Immature natural killer cell (primary cell): ENCODE results near the gene LRRC70. TPM values are rescaled to one million over a fixed set of nuclear protein-coding genes. Genes with fewer than 3 reads are reported as not detected.

Experiments used
- DNase-seq, 3 donors: peaks; one replicate each; pipeline ENCODE4 v3.0.0; 2022; ENCODE audit warnings: mixed read lengths in 1 of 3
- H3K27ac Mint-ChIP-seq, 6 donors: one replicate each; pipeline ENCODE4 v1.8.0; 2020; ENCODE audit warnings: mixed read lengths in 6 of 6, mild to moderate bottlenecking in 5 of 6, inconsistent platforms in 4 of 6, moderate library complexity in 3 of 6
- H3K27me3 Mint-ChIP-seq, 3 donors: one replicate each; pipeline ENCODE4 v1.8.0; 2020 to 2021; ENCODE audit warnings: low read depth in 3 of 3, mild to moderate bottlenecking in 3 of 3, mixed read lengths in 3 of 3, moderate library complexity in 3 of 3, inconsistent platforms in 1 of 3
- H3K36me3 Mint-ChIP-seq, 3 donors: one replicate each; pipeline ENCODE4 v1.8.0; 2020; ENCODE audit warnings: mixed read lengths in 3 of 3, inconsistent platforms in 2 of 3, mild to moderate bottlenecking in 2 of 3
- H3K4me1 Mint-ChIP-seq, 2 donors: one replicate each; pipeline ENCODE4 v1.8.0; 2020; ENCODE audit warnings: inconsistent platforms in 2 of 2, mild to moderate bottlenecking in 2 of 2, mixed read lengths in 2 of 2, moderate library complexity in 1 of 2
- H3K4me3 Mint-ChIP-seq, 5 donors: one replicate each; pipeline ENCODE4 v1.8.0; 2020; ENCODE audit warnings: mild to moderate bottlenecking in 5 of 5, mixed read lengths in 5 of 5, inconsistent platforms in 3 of 5, moderate library complexity in 3 of 5
- H3K9me3 Mint-ChIP-seq, 6 donors: one replicate each; pipeline ENCODE4 v1.8.0; 2020; ENCODE audit warnings: mild to moderate bottlenecking in 6 of 6, mixed read lengths in 6 of 6, inconsistent platforms in 4 of 6, moderate library complexity in 3 of 6
- polyA plus RNA-seq, 3 donors: library from polyadenylated mRNA; unstranded; fragments of 300-500 nt; fragmentation: Illumina TruSeq; gene quantifications; one replicate each; pipeline ENCODE4 v1.2.3, GENCODE V29; 2021

LRRC70 gene
- polyA plus RNA-seq = 10 to 100 TPM in 1 of 3 donors, 1 to 10 TPM in 1, not detected in 1; 4.4 to 13.5 TPM

- Mint-ChIP-seq H3K9me3 (no peaks in the 10 kb centered on the region), H3K27me3 (peaks cover 2 to 3% (median 3%) of the 10 kb centered on the region in 3 donors), H3K4me1 (peaks cover 45 to 78% of the 10 kb centered on the region in 2 donors), H3K36me3 (no peaks in the 10 kb centered on the region), H3K27ac (peak within 1 kb of the TSS; percentile 86 to 94 (median 89)), H3K4me3 (peak within 1 kb of the TSS; percentile 83 to 86 (median 85))
- DNase-seq = peak; percentile 79 to 85 (median 84)
Measured at GRCh38 chr5:62578540-62578939, at the start of gene LRRC70. TSS of gene LRRC70 (plus strand) at chr5:62578819. CDS start at chr5:62579439, 620 bp downstream.

DNA sequence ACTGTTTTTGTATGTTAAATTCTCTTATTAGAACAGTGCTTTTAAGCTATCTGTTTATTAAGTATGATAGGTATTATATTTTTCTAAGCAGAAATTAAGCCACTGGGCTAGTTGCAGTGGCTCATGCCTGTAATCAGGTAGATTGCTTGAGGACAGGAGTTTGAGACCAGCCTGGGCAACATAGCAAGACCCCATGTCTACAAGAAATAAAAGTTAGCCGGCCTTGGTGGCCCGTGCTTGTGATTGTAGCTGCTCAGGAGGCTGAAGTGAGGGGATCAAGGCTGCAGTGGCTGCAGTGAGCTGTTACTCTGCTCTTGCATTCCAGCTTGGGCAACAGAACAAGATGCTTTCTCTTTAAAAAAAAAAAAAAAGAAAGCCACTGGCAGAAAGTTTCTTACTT is 45.0 kb upstream of the LRRC70 start:
- no peaks in the 10 kb centered on the region for H3K4me1 Mint-ChIP-seq
- no peak for DNase-seq
- H3K36me3 Mint-ChIP-seq = peaks cover 4 to 11% (median 10%) of the 10 kb centered on the region in 3 donors
- no peaks in the 10 kb centered on the region for H3K27me3 Mint-ChIP-seq
- H3K27ac Mint-ChIP-seq = no peak overlapping the region
- H3K9me3 Mint-ChIP-seq = no peaks in the 10 kb centered on the region
- H3K4me3 Mint-ChIP-seq = no peak overlapping the region

- no peak for DNase-seq
- H3K4me3 Mint-ChIP-seq = no peak overlapping the region
- no peaks in the 10 kb centered on the region for H3K27me3 Mint-ChIP-seq
- no peak overlapping the region for H3K27ac Mint-ChIP-seq
- H3K36me3 Mint-ChIP-seq = peaks cover 5 to 13% (median 12%) of the 10 kb centered on the region in 3 donors
- no peaks in the 10 kb centered on the region for H3K9me3 Mint-ChIP-seq
- no peaks in the 10 kb centered on the region for H3K4me1 Mint-ChIP-seq
Measured at GRCh38 chr5:62534461-62535236, 44.0 kb upstream of the LRRC70 start.

DNA sequence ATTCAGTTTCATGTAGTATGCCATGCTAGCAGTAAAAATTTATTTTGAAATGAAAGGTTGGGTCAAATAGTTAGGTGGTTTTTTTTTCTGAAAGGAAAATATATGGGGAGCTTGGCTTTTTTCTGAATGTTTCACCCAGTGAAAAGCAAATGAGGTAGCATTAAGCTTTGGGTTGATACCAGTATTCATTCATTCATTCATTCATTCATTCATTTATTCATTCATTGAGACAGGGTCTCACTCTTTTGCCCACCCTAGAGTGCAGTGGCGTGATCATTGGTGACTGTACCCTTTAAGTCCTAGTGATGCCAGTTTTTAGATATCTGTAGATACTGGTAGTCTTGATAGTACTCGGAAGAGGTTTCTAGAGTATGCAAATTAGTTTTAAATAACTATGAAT is 42.4 kb upstream of the LRRC70 start:
- Mint-ChIP-seq H3K9me3 (no peaks in the 10 kb centered on the region), H3K27me3 (no peaks in the 10 kb centered on the region), H3K36me3 (peaks cover 5 to 12% (median 9%) of the 10 kb centered on the region in 3 donors), H3K4me1 (no peaks in the 10 kb centered on the region), H3K27ac (no peak overlapping the region), H3K4me3 (no peak overlapping the region)
- no peak for DNase-seq

GRCh38 chr5:62536783-62537182 is 41.8 kb upstream of the LRRC70 start:
- Mint-ChIP-seq H3K27me3 (peaks cover 0 to 1% (median 0%) of the 10 kb centered on the region in 3 donors), H3K27ac (no peak overlapping the region), H3K36me3 (peaks cover 5 to 8% (median 5%) of the 10 kb centered on the region in 3 donors), H3K9me3 (no peaks in the 10 kb centered on the region), H3K4me1 (no peaks in the 10 kb centered on the region), H3K4me3 (no peak overlapping the region)
- no peak for DNase-seq

DNA sequence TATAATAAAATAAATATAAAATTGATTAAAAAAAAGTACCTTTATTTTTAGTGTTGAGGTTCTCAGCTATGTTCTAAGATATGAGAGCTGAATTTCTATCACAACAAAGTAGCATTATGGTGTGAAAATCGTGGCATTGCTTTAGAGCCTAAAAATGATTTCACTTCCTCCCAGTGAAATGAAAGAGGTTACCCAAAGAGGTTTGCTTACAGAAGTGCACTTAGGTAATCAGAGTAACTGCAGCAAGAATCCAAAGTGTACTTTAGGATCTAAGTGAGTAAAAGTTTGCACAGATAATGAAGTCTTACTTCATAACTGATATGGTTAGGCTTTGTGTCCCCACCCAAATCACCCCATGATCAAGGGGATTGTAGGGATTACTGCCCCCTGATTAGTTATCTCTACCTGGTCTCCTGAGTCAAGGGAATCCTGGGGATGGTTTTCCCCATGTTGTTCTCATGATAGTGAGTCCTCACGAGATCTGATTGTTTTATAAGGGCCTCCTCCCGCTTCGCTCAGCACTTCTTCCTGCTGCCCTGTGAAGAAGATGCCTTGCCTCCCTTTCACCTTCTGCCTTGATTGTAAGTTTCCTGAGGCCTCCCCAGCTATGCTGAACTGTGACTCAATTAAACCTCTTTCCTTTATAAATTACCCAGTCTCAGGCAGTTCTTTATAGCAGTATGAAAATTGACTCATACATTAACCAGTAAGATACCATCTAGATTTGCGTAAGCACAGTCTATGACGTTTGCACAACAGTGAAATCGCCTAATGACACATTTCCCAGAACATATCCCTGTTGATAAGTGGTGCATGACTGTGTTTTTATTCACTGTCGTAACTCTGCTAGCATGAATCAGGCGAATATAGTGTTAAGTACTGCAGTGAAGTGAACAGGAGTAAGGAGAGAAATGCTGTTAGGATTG is 40.3 kb upstream of the LRRC70 start:
- no peak overlapping the region for H3K4me3 Mint-ChIP-seq
- H3K36me3 Mint-ChIP-seq = peaks cover 9 to 10% (median 9%) of the 10 kb centered on the region in 3 donors
- peak overlapping the region in 2 of 6 donors; percentile 18 to 32 for H3K27ac Mint-ChIP-seq
- H3K9me3 Mint-ChIP-seq = no peaks in the 10 kb centered on the region
- no peaks in the 10 kb centered on the region for H3K4me1 Mint-ChIP-seq
- H3K27me3 Mint-ChIP-seq = peaks cover 0 to 1% (median 0%) of the 10 kb centered on the region in 3 donors
- no peak for DNase-seq

DNA sequence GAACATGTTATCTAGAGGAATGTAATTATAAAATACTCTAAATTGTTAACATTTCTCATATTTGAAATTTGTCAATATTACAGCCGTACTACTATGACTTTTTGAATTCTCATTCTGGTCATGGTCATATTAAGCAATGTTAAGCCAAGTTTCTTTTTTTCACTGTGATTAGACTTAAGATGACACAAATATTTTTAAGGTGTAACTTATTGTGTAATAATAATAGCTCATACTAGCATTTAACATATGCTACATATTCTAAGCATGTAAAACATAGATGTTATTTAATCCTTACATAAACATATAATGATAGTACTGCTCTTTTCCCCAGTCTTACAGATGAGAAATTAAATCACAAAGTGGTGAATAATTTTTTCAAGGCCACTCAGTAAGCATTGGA is 35.9 kb upstream of the LRRC70 start:
- no peak for DNase-seq
- Mint-ChIP-seq H3K9me3 (no peaks in the 10 kb centered on the region), H3K27me3 (peaks cover 0 to 3% (median 1%) of the 10 kb centered on the region in 3 donors), H3K4me3 (no peak overlapping the region), H3K4me1 (no peaks in the 10 kb centered on the region), H3K27ac (no peak overlapping the region), H3K36me3 (peaks cover 22 to 36% (median 31%) of the 10 kb centered on the region in 3 donors)

DNA sequence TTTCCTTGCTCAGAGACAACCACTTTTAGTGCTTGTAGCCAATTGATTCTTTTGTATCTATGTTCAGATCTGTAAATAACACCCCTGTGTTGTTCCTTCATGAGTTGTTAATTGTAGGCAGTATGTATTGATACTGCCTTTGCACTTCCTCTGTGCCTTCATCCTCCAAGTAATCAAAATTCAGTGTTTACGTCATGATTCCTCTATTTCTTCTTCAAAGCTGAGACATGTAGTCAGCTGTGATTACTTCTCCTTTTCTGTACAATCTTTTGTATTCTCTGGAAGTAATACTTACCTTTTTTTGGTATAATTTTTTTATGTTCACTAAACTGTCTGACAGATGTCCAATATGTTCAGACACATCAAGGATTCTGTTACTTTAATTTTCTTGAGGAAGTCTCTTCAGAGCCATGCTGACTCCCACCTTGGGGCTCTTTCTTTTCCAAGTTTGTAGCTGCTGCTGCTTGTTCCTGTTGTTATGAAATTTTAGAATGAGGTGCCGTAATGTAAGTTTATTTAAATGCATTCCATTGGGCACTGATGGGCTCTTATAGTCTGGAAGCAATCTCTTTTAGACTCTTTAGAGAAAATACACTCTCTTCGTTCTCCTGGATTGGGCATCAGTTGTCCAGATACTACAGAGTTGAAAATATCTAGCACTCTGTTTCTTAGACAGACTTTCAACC is 30.5 kb upstream of the LRRC70 start:
- no peaks in the 10 kb centered on the region for H3K9me3 Mint-ChIP-seq
- no peak for DNase-seq
- no peaks in the 10 kb centered on the region for H3K4me1 Mint-ChIP-seq
- peak overlapping the region in 1 of 6 donors; percentile 38 for H3K27ac Mint-ChIP-seq
- H3K36me3 Mint-ChIP-seq = peaks cover 19 to 29% (median 28%) of the 10 kb centered on the region in 3 donors
- H3K4me3 Mint-ChIP-seq = no peak overlapping the region
- H3K27me3 Mint-ChIP-seq = peaks cover 0 to 3% (median 0%) of the 10 kb centered on the region in 3 donors

DNA sequence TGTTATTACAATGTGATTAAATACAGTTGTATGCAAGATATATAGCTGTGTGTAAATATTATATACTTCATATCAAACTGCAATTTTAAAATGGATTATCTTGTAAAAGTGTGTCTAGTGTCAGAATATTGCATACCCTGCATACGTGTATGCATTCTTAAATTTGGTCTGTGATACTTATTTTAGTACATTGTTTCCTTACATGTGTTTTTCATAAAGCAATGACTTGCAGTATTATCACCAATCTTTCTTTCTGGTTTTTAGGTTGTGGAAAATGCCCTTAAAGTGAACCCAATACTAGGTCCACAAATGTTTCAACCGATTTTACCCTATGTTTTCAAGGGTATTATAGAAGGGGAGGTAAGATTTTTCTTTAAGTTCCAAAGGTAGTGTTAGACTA is 28.5 kb upstream of the LRRC70 start:
- DNase-seq = no peak
- no peak overlapping the region for H3K27ac Mint-ChIP-seq
- no peaks in the 10 kb centered on the region for H3K9me3 Mint-ChIP-seq
- H3K36me3 Mint-ChIP-seq = peaks cover 4 to 12% (median 9%) of the 10 kb centered on the region in 3 donors
- H3K27me3 Mint-ChIP-seq = no peaks in the 10 kb centered on the region
- no peaks in the 10 kb centered on the region for H3K4me1 Mint-ChIP-seq
- H3K4me3 Mint-ChIP-seq = no peak overlapping the region

- Mint-ChIP-seq H3K27ac (no peak overlapping the region), H3K36me3 (peaks cover 9 to 14% (median 10%) of the 10 kb centered on the region in 3 donors), H3K4me3 (no peak overlapping the region), H3K4me1 (no peaks in the 10 kb centered on the region), H3K9me3 (no peaks in the 10 kb centered on the region), H3K27me3 (peaks cover 0 to 2% (median 0%) of the 10 kb centered on the region in 3 donors)
- no peak for DNase-seq
Measured at GRCh38 chr5:62555930-62556329, 22.7 kb upstream of the LRRC70 start.

GRCh38 chr5:62558941-62559340 is 19.7 kb upstream of the LRRC70 start:
- H3K36me3 Mint-ChIP-seq = peaks cover 13 to 20% (median 14%) of the 10 kb centered on the region in 3 donors
- H3K4me3 Mint-ChIP-seq = no peak overlapping the region
- H3K27ac Mint-ChIP-seq = no peak overlapping the region
- H3K9me3 Mint-ChIP-seq = no peaks in the 10 kb centered on the region
- DNase-seq = no peak
- H3K4me1 Mint-ChIP-seq = no peaks in the 10 kb centered on the region
- H3K27me3 Mint-ChIP-seq = peaks cover 0 to 2% (median 0%) of the 10 kb centered on the region in 3 donors

GRCh38 chr5:62560786-62561185 is 17.8 kb upstream of the LRRC70 start:
- DNase-seq = no peak
- H3K4me3 Mint-ChIP-seq = no peak overlapping the region
- no peak overlapping the region for H3K27ac Mint-ChIP-seq
- peaks cover 18 to 29% (median 20%) of the 10 kb centered on the region in 3 donors for H3K36me3 Mint-ChIP-seq
- H3K27me3 Mint-ChIP-seq = peaks cover 0 to 2% (median 0%) of the 10 kb centered on the region in 3 donors
- no peaks in the 10 kb centered on the region for H3K9me3 Mint-ChIP-seq
- no peaks in the 10 kb centered on the region for H3K4me1 Mint-ChIP-seq

GRCh38 chr5:62561896-62562295 is 16.7 kb upstream of the LRRC70 start:
- Mint-ChIP-seq H3K4me1 (no peaks in the 10 kb centered on the region), H3K36me3 (peaks cover 24 to 36% (median 25%) of the 10 kb centered on the region in 3 donors), H3K27me3 (no peaks in the 10 kb centered on the region), H3K9me3 (peaks cover 0 to under 1% (median 0%) of the 10 kb centered on the region in 6 donors), H3K27ac (no peak overlapping the region), H3K4me3 (no peak overlapping the region)
- no peak for DNase-seq
